Vagina (tissue), 2 donors: ENCODE measurements around the gene CHST12.

Experiments
- POLR2A ChIP-seq, 2 donors: fragments of 450-650 bp; IDR thresholded peaks; one replicate each; pipeline ENCODE4 v1.6.1; 2017; ENCODE audit warnings: antibody characterized with exemption in 2 of 2, mild to moderate bottlenecking in 2 of 2, moderate library complexity in 2 of 2
- TF ChIP-seq, protein P1 (sequence below), 3 experiments: fragments of 450-650 bp in 2 of 3; fragments of 200-600 bp in 1 of 3; sonication (generic) in 1 of 3; IDR thresholded peaks; one replicate each; pipeline ENCODE4 v1.5.1; 2017 to 2019; ENCODE audit warnings: antibody characterized with exemption in 3 of 3, mild to moderate bottlenecking in 2 of 3, moderate library complexity in 2 of 3

DNA sequence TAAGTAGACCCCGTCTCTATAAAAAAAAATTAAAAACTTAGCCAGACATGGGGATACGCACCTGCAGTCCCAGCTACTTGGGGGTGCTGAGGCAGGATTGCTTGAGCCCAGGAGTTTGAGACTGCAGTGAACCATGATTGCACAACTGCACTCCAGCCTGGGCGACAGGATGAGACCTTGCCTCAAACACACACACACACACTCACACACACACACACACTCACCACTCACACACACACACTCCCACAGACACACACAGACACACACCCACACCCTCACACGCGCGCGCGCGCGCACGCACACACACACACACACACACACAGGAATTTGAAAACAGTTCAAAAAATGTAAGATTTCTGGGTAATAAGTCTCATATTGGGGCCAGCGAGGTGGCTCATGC is 81.5 kb downstream of the CHST12 start:
- TF ChIP-seq POLR2A (IDR thresholded peaks at IDR 0.05): no peak
- TF ChIP-seq, protein P1, sequence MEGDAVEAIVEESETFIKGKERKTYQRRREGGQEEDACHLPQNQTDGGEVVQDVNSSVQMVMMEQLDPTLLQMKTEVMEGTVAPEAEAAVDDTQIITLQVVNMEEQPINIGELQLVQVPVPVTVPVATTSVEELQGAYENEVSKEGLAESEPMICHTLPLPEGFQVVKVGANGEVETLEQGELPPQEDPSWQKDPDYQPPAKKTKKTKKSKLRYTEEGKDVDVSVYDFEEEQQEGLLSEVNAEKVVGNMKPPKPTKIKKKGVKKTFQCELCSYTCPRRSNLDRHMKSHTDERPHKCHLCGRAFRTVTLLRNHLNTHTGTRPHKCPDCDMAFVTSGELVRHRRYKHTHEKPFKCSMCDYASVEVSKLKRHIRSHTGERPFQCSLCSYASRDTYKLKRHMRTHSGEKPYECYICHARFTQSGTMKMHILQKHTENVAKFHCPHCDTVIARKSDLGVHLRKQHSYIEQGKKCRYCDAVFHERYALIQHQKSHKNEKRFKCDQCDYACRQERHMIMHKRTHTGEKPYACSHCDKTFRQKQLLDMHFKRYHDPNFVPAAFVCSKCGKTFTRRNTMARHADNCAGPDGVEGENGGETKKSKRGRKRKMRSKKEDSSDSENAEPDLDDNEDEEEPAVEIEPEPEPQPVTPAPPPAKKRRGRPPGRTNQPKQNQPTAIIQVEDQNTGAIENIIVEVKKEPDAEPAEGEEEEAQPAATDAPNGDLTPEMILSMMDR (IDR thresholded peaks at IDR 0.05): no peak
